ENCODE data around the gene EPB41.
"Not testable (repeated sequence)": the region's sequence is repeated elsewhere in the genome, so short reads cannot be mapped to it uniquely, and the experiment has no call there.

EPB41 gene

DNA sequence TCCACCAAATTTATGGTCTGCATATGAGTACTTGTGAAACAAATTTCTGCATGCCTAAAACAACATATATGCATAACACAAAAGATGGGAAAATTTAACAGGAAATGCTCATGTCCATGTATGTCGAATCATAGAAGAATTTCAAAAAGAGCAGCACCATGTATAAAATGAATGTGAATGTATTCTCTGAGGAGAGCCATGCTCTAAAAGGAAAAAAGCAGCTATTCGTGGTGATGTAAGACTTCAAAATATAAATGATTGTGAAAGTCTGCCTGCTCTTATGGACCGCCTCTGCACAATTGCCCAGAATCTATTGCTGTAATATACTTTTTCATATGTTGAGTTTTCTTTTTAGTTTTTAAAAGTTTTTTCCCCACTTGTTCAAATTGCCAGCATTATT lies 66.8 kb downstream of the EPB41 start:
- no peak for DNase-seq (ENCODE audit: low read depth in 2 of 2)

DNA sequence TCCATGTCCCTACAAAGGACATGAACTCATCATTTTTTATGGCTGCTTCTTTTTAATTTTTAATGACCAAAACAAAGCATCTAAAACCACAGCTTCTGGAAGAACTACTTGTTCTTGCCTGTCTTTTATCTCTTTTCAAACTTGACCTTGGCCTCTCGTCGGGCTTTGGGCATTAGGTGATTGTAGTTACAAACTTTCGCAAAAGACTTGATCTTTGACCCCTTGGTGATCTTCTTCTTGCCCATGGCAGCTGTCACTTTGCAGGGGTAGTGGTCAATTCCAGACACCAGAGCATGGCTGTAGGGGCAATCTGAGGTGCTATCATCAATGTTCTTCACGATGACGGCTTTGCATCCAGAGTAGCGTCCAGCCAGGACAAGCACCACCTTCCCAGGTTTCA lies 67.8 kb downstream of the EPB41 start:
- no peak for DNase-seq (ENCODE audit: low read depth in 2 of 2)

DNA sequence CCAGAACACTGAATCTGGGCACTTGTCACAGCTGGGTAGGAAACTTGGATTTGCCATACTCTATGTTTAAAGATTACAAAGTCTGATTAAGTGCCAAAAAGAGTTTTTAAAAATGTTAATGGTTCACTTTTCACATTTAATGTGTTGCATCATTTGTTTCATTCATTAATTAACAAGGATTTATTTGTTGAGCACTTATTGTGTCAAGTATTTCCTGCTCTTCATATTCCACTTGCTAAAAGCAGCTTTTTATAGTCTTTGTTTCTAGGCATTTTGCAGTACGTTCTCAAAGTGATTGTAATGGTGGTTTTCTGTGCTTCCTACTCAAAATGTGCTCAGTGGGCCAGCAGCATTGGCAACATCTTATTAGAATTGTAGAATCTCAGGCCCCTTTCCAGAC lies 68.7 kb downstream of the EPB41 start:
- no peak for DNase-seq (ENCODE audit: low read depth in 2 of 2)

DNA sequence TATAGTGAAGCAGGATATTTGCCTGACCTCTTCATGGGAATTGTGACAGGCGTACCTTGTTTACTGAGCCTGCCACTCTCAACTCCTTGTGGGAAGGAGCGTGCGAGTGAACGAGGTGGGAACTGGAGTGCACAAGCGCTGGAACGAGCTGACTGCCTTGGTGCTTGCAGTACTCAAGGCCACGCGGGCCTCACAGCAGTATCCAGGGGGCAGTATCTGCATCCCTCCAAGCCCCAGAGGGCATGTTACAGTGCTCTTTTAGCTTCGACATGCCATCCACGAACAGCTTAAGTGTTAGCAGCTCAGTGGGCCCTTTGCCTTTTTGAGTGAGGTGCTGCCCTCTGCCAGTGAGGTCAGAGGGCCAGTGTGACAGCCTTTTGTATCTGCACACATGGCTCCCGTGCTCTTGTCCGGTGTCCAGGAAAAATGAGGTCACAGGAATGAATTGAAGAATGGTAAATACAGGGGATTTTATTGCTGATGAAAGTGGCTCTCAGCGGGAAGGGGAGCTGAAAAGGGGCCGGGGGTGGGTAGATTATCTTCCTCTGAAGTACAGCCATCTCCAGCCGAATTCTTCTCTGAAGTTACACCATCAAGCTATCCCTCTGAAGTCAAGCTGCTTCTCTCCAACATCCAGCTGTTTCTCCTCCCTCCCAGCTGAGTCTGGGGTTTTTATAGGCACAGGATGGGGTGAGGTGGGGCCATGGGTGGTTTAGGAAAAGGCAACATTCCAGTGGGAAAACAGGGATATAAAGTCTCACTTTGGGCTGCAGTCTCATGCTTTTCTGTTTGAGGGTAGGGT lies 69.3 kb downstream of the EPB41 start:
- no peak for DNase-seq (ENCODE audit: low read depth in 2 of 2)

DNA sequence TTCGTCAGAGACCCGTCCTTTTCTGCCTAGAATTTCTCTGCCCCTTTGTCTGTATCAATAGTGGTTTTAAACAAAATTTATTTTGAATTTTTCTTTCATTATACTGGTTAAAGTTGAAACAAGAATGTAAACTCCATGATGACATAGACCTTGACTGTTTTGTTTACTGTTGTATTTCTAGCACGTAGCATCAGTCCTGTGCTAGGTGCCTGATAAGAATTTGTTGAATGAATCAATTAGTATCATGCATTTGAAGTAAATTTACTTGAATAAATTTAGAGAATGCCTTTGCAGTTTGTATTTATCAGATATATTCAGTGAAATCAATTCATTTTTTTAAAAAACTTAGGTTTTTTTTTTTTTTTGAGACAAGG lies 69.9 kb downstream of the EPB41 start:
- no peak for DNase-seq (ENCODE audit: low read depth in 2 of 2)

DNA sequence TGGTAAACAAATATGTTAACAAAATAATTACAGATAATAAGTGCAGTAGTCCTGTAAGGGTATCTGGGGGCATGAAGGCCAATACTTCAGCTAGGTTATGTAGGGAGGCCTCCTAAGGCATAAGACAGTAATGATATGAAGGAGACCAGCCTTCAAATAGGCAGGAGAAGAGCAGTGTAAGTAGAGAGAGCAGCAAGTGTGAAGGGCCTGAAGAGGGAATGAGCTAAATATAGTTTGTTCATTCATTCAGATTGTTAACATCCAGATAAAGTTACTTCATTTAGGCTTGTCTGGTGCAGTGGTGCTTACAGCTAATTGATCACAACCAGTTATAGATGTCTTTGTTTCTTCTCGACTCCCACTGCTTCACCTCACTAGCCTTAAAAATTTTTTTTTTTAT lies 71.1 kb downstream of the EPB41 start:
- no peak for DNase-seq (ENCODE audit: low read depth in 2 of 2)

DNA sequence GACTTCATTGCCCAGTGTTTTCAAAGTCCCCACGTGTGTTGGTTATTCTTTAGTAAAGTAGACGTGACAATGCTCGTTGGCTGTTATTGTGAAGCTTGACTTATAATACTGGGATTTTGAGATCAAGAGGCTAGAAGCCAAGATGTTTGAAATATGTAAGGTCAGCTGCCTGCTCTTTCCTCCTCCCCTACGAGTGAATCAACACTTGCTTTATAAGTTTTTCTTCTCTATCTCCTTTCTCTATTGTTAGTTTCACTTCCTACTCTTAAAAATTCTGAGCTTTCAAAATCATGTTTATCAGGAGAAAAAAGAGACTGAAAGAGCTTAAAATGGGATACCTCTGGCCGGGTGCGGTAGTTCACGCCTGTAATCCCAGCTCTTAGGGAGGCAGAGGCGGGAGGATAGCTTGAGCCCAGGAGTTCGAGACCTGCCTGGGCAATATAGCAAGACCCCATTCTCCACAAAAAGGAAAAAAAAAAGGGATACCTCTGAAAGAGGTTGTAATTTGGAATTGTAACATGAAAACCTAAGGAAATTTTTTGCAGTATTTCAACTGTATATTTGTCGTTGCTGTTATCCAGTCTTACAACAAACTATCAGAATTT lies 72.0 kb downstream of the EPB41 start:
- DNase-seq (ENCODE audit: low read depth in 2 of 2) = no peak

DNA sequence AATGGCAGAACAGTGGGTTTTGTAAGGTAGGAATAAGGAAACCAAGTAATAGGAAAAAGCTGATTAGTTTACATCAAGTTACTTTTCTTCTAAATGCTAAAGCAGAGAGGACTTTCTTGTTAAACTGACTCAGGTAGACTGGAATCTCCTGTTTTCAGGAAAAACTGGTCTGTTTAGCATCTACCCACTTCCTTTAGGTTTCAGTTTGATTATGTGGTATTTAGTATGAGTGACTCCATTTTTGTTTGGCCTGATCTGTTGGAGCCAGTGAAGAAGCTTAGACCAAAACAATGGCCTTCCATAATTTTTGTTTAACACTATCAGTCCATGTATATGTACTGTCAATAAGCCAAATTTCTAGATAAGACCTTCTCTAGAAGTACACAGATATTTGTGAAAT lies 88.4 kb downstream of the EPB41 start:
- no peak for DNase-seq (ENCODE audit: low read depth in 2 of 2)

DNA sequence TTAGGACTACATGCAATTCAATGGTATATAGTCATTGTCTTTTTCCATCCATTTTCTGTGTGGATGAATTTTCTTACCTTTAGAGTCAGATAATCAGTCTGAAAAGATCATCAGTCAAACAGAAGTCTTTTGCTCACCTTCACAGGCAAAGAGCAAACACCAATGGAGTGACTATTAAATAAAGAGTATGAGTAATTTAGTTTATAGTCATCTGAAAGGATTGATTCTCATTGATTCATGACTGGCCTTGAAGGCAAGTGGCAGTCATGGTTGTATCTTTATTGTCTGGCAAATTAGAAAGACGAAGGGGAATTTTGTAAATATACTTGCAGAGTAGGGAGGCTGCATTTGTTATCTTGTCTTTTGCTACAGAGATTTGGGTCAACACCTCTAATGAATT lies 89.9 kb downstream of the EPB41 start:
- no peak for DNase-seq (ENCODE audit: low read depth in 2 of 2)

DNA sequence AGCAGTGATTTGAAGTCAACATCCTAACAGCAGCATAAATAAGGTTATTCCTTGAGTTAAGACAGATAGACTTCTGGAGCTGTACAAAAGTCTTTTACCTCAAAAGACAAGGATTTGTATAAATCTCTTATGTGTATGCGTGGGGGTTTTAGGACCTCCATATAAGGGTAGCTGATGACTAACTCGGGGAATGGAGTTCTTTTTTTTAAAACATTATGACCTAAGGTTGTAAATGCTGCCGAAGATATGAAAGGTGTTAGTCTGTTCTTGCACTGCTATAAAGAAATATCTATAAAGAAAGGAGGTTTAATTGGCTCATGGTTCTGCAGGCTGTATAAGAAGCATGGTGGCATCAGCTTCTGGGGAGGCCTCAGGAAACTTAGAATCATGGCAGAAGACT lies 90.4 kb downstream of the EPB41 start:
- DNase-seq (ENCODE audit: low read depth in 2 of 2) = no peak

DNA sequence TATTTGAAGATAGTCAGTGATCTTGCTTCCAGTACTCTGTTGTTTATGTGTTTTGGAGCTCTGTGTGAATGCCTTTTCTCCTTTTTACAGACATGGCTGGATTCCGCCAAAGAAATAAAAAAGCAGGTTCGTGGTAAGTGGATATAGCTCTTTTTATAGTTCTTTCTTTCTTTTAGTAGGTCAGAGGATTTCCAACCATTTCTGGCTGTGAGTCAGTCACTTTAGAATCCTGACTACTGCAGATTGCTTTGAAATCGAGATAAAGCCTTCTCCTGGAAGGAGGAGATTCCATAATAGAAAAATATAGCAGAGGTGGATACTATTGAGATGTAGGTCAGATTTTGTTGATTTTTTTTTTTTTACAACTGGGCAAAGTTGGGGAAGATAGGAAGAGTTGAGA lies 97.4 kb downstream of the EPB41 start:
- no peak for DNase-seq (ENCODE audit: low read depth in 2 of 2)

DNA sequence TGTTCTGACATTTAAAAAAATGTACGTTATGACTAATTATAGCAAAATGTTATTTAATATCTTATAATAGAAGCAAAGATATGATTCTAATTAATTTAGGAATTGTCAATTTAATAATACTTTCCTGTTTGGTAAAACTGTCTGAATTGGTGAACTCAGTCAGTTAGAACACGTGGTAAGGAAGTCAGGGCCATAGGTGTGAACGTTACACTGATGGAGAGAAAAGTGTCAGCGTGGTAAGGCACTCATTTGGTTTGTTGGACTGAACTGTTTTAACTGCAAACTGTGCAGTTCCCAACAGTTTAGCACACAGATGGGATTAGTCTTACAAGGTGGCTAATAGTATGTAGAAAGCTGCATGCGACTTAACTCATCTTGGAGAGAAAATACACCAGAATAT lies 102.9 kb downstream of the EPB41 start:
- DNase-seq (ENCODE audit: low read depth in 2 of 2) = no peak

DNA sequence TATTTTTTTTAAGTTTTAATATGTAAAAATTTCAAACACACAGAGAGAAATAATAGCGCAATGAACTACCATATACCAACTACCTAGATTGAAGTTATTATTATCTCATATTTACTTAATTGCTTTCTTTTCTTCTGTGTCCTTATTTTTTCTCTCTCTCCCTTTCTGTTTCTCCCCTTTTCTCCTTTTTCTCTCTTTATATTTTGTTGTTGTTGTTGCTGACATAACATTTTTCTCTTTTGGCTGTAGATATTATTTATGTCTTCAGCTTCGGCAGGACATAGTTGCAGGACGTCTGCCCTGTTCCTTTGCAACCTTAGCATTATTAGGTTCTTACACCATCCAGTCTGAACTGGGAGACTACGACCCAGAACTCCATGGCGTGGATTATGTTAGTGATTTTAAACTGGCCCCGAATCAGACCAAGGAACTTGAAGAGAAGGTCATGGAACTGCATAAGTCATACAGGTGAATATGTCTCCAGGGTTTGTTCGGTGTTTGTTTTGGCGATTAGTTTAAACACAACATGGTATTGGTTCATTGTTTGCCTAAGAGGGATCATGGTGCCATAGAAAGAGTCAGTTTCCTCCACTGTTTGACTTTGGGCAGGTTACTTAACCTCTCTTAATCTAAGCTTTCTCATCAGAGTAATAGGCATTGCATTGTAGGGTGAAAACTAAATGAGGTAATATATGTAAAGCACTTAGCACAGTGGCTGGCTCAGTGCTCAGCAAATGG lies 103.8 kb downstream of the EPB41 start:
- DNase-seq (ENCODE audit: low read depth in 2 of 2) = no peak

DNA sequence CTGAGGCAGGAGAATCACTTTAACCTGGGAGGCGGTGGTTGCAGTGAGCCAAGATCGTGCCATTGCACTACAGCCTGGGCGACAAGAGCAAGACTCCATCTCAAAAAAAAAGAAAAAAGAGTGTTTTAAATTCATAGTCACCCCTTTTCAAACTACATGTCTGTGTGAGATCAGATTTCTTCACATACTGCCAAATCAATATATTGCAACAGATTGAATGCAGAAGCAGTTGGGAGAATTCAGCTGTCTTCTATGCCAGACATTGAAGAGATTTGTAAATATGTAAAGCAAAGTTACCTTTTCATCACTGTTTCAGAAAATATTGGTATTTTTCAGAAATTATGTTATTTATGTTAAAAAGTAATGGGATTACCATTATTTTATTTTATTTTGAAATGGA lies 108.3 kb downstream of the EPB41 start:
- no peak for DNase-seq (ENCODE audit: low read depth in 2 of 2)

DNA sequence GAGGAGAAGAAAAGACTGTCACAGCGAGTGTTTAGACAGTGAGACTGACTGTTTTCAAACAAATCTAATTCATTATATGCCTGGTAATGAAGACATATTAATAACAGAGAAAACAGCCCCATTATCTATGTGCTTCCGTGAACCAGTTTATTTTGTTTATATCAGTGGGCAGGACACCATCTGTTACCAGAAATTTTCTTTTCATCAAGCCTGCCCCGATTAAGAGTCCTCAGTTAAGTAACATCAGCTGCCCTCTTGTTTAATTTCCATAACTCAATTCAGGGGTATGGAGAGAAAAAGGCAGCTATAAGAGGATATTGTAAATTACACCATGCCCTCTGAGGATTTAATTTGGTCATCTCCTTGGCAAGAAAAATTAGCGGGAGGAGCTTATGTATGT lies 115.3 kb downstream of the EPB41 start:
- DNase-seq (ENCODE audit: low read depth in 2 of 2) = no peak

DNA sequence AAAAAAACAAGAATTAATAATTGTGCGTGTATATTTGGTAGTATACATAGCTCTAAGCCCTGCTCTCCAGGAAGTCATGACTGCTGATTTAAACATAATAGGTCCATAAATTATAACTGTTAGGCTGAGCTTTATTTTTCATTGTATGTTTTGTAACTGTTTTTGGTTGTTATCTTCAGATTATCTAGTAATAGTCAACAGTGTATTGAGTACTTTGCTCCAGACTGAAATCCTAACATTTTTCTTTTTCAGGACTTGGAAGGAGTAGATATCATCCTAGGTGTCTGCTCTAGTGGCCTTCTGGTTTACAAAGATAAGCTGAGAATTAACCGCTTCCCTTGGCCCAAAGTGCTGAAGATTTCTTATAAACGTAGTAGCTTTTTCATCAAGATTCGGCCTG lies 118.5 kb downstream of the EPB41 start:
- DNase-seq (ENCODE audit: low read depth in 2 of 2) = no peak

DNA sequence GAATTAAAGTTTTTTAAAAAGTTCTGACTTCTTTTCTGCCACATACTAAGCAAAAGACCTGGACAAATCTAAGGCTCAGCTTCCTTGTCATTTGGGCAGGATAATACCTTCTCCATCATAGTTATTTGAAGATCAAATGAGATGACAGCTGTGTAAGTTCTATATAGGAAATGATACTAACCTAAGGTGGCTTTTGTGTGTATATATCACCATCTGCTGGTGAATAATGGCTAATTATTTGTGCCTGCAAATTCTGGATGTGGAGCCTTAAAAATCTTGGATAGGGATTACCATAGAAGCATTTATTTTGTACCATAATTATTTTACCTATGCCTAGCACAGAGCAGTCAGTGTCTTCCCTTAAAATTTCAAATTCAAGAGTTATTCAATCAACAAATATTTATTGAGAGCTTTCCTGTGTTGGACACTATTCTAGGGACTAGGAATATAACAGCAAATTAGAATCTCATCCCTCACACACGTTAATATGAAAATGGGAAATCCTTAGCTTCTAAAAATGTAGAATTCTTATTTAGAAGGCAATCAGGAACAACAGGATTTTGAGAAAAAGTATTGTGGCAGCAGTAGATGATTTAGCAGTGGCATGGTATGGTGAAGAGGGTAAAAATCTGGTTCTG lies 119.6 kb downstream of the EPB41 start:
- no peak for DNase-seq (ENCODE audit: low read depth in 2 of 2)

DNA sequence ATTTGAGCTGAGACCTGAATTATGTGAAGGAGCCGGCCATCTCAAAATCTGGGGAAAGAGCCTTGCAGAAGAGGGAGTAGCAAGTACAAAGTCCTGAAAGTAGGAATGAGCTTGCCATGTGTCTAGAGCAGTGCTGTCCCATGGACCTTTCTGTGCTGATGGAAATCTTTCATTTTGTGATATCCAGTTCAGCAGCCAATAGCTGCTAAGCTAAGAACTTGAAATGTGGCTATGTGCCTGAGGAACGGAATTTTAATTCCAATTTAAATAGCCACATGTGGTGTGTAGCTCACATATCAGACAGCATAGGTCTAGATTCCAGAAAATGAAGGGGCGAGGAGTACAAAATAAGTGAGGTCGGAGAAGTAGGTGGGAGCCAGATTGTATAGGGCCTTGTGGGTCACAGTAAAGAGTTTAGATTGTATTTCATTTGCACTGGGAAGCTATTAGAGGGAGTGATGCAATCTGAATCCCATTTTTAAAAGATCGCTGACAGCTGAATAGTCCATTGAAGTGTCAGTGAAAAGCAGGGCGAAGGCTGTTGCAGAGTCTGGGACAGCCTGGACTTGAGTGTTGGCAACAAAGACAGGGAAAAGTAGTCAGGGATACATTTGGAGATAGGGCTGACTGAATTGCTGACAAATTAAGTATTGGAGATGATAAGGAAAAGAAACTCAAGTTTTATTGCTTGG lies 129.1 kb downstream of the EPB41 start:
- DNase-seq (ENCODE audit: low read depth in 2 of 2) = no peak

DNA sequence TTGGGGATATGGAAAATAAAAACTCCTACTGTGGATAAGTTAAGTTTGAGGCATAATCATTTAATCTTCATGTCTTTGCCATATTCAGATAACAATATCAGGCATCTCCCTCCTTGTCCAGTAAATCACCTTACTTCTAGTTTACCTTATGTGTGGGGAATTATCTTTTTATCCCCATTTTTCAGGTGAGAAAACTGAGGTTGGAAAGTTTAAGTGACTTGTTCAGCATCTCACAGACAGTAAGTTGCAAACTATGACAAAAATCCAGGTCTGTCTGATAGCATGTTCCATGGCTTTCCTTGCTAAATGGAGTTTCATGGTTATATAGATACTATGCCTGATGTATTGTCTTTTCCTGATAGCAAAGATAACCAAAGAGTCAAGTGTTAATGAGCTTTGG lies 129.6 kb downstream of the EPB41 start:
- DNase-seq (ENCODE audit: low read depth in 2 of 2) = no peak

DNA sequence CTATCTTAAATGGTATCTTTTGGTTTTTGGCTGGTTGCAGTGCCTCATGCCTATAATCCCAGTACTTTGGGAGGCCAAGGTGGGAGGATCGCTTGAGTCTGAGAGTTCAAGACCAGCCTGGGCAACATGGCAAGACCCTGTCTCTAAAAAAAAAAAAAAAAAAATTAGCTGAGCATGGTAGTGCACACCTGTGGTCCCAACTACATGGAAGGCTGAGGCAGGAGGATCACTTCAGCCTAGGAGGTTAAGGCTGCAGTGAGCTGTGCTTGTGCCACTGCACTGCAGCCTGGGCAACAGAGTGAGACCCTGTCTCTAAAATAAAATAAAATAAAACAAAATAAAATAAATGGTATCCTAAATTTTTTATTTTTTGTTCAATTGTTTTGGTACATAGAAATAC lies 131.3 kb downstream of the EPB41 start:
- not testable (repeated sequence) for DNase-seq (ENCODE audit: low read depth in 2 of 2)

DNA sequence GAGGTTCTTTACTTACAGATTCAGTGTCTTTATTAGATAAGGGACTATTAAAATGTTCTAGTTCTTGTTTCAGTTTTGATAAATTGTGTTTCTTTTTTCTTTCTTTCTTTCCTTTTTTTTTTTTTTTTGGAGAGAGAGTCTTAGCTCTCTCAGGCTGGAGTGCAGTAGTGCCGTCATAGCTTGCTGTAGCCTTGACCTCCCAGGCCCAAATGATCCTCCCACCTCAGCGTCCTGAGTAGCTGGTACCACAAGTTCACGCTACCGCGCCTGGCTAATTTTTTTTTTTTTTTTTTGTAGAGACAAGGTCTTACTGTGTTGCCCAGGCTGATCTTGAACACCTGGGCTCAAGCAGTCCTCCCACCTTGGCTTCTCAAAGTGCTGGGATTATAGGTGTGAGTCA lies 132.8 kb downstream of the EPB41 start:
- no peak for DNase-seq (ENCODE audit: low read depth in 2 of 2)

DNA sequence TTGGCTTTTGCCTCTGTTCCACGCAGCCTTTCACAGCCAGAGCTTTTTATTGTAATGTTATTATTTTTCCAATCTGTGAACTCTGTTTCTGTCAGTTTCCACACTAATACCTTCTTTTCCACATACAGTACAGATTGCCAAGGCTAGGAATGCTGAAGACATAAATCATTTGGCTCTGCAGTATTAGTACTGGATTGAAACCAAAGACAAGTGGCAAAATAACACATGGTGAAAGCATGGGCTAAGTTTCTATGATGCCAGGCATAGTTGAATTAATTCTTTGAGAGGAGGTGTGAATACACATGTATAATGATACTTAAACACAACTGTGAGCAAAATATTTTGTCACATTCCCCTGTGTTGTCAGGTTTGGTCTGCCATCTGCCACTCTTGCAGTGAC lies 135.8 kb downstream of the EPB41 start:
- no peak for DNase-seq (ENCODE audit: low read depth in 2 of 2)

Data from activated CD4-positive, alpha-beta T cell treated with anti-CD3 and anti-CD28 coated beads for 24 hours (primary cell).